Neutrophil (primary cell): ENCODE data around the gene CNTNAP2.

ENCODE experiments used
- H3K27ac ChIP-seq: fragments of 200-600 bp; sonication (generic); 2 replicates; pipeline ENCODE4 v1.5.1; 2016; ENCODE audit warnings: mild to moderate bottlenecking, moderate library complexity
- H3K27me3 ChIP-seq: fragments of 200-600 bp; sonication (generic); 2 replicates; pipeline ENCODE4 v1.6.0; 2016; ENCODE audit warnings: mild to moderate bottlenecking
- H3K36me3 ChIP-seq: fragments of 200-600 bp; sonication (generic); 2 replicates; pipeline ENCODE4 v1.5.1; 2017
- H3K4me1 ChIP-seq, 2 experiments: fragments of 200-600 bp in 1 of 2; sonication (generic) in 1 of 2; 1 replicate in 1 of 2; 2 replicates in 1 of 2; pipeline versions ENCODE4 v1.5.1 to v1.6.1; 2013 to 2016; ENCODE audit warnings: low read depth in 1 of 2, low read length in 1 of 2, mild to moderate bottlenecking in 1 of 2, moderate library complexity in 1 of 2; ENCODE audit not compliant: control insufficient read depth in 1 of 2, insufficient read depth in 1 of 2
- H3K4me3 ChIP-seq, 2 experiments: fragments of 200-600 bp in 1 of 2; sonication (generic) in 1 of 2; 1 replicate in 1 of 2; 2 replicates in 1 of 2; pipeline ENCODE4 v1.5.1; 2013 to 2016; ENCODE audit warnings: low read depth in 1 of 2, low read length in 1 of 2, mild to moderate bottlenecking in 1 of 2, moderate library complexity in 1 of 2
- H3K9me3 ChIP-seq: fragments of 200-600 bp; sonication (generic); 2 replicates; pipeline ENCODE4 v1.5.1; 2016
- TF ChIP-seq, protein P1 (sequence below): fragments of 200-600 bp; sonication (generic); IDR thresholded peaks from 2 replicates; pipeline ENCODE4 v1.5.1; 2016; ENCODE audit warnings: antibody characterized with exemption

Gene CNTNAP2

DNA sequence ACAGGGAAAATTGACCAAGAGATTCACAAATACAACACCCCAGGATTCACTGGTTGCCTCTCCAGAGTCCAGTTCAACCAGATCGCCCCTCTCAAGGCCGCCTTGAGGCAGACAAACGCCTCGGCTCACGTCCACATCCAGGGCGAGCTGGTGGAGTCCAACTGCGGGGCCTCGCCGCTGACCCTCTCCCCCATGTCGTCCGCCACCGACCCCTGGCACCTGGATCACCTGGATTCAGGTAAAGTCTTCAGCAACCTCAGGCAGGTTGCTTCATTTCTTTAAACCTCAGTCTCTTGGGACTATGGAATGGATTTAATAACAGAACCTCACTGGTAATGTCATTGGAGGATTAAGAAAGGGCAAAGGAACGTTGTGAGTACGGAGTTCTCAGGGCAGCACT, 2267.1 kb downstream of the CNTNAP2 start:
- Histone ChIP-seq H3K27ac (no peak overlapping the region), H3K36me3 (no peaks in the 10 kb centered on the region), H3K4me1 (no peaks in the 10 kb centered on the region), H3K9me3 (no peaks in the 10 kb centered on the region), H3K4me3 (no peak overlapping the region), H3K27me3 (no peaks in the 10 kb centered on the region)
- TF ChIP-seq, protein P1, sequence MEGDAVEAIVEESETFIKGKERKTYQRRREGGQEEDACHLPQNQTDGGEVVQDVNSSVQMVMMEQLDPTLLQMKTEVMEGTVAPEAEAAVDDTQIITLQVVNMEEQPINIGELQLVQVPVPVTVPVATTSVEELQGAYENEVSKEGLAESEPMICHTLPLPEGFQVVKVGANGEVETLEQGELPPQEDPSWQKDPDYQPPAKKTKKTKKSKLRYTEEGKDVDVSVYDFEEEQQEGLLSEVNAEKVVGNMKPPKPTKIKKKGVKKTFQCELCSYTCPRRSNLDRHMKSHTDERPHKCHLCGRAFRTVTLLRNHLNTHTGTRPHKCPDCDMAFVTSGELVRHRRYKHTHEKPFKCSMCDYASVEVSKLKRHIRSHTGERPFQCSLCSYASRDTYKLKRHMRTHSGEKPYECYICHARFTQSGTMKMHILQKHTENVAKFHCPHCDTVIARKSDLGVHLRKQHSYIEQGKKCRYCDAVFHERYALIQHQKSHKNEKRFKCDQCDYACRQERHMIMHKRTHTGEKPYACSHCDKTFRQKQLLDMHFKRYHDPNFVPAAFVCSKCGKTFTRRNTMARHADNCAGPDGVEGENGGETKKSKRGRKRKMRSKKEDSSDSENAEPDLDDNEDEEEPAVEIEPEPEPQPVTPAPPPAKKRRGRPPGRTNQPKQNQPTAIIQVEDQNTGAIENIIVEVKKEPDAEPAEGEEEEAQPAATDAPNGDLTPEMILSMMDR = no peak

- TF ChIP-seq, protein P1 = no peak
- H3K9me3 ChIP-seq = no peaks in the 10 kb centered on the region
- no peak overlapping the region for H3K27ac ChIP-seq
- no peaks in the 10 kb centered on the region for H3K4me1 ChIP-seq
- no peaks in the 10 kb centered on the region for H3K27me3 ChIP-seq
- H3K4me3 ChIP-seq = no peak overlapping the region
- H3K36me3 ChIP-seq = no peaks in the 10 kb centered on the region
These were observed 2268.5 kb downstream of the CNTNAP2 start for GRCh38 chr7:148385009-148385682.

DNA sequence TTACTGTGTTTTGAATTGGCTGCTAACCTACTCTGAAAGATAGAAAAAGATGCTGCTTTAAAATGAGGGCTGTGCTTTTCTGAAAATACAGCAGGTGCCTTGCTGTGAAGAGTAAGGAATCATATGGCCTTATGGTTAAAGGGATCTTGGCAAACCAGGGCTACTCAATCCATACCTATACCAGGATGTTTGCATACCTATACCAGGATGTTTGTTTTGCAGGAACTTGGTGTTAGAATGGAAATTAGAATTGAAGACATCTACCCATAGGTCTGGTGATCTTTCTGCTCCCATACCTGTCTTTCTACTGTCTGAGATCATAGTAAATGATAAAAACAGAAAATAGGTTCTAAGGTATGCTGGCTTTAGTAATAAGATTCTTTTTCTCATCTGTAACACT, 2273.8 kb downstream of the CNTNAP2 start:
- no peaks in the 10 kb centered on the region for H3K9me3 ChIP-seq

GRCh38 chr7:148391591-148391990, 2275.0 kb downstream of the CNTNAP2 start:
- Histone ChIP-seq H3K4me3 (no peak overlapping the region), H3K9me3 (no peaks in the 10 kb centered on the region), H3K36me3 (no peaks in the 10 kb centered on the region), H3K27ac (no peak overlapping the region), H3K4me1 (no peaks in the 10 kb centered on the region), H3K27me3 (no peaks in the 10 kb centered on the region)
- TF ChIP-seq, protein P1 = no peak

More for the DNA sequence above, 2273.8 kb downstream of the CNTNAP2 start:
- Histone ChIP-seq H3K4me3 (no peak overlapping the region), H3K27me3 (no peaks in the 10 kb centered on the region), H3K4me1 (no peaks in the 10 kb centered on the region), H3K36me3 (no peaks in the 10 kb centered on the region), H3K27ac (no peak overlapping the region)
- TF ChIP-seq, protein P1 = no peak

DNA sequence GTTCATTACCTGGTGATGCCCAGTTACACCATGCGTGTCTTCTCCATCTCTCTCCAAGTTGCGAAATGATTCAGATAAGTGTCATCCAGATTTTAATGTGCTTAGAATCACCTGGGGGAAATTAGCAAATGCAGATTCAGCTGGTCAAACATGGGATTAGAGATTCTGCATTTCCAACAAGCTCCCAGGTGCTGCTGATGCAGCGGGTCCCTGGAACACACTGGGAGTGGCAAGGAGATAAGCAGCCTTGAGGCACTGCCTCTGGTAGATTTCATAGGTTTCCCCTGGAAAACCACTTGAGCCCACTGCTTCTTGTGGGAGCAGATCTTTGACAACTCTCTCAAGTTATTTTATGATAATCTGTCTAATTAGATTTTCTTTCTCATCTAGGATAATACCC, 2278.0 kb downstream of the CNTNAP2 start:
- TF ChIP-seq, protein P1 = no peak
- Histone ChIP-seq H3K36me3 (no peaks in the 10 kb centered on the region), H3K4me1 (no peaks in the 10 kb centered on the region), H3K27ac (no peak overlapping the region), H3K27me3 (no peaks in the 10 kb centered on the region), H3K4me3 (no peak overlapping the region), H3K9me3 (no peaks in the 10 kb centered on the region)
